WTC11 (cell line): ENCODE measurements around the gene ADM5. TPM values are rescaled to one million over a fixed set of nuclear protein-coding genes. Genes with fewer than 3 reads are reported as not detected.

Source experiments
- ATAC-seq: fragments of 200-7000 bp; cut with Tn5 transposase; 2 replicates; pipeline ENCODE4 v1.10.0; 2021; ENCODE audit warnings: mild to moderate bottlenecking, moderate library complexity
- CTCF ChIA-PET: fragments of 300-600 bp; sonication (Branson Sonifier 250); formaldehyde crosslinking; loops from one replicate; lab custom pipeline; 2021; ENCODE audit warnings: antibody characterized with exemption; lab: Charles Lee
- POLR2A ChIA-PET: fragments of 350-600 bp; sonication (Branson Sonifier 250); formaldehyde crosslinking; loops from one replicate; lab custom pipeline; 2021; ENCODE audit warnings: antibody characterized with exemption; lab: Charles Lee
- DNase-seq: peaks from one replicate; pipeline ENCODE4 v3.0.0; 2021; ENCODE audit warnings: low spot score
- H3K27ac Mint-ChIP-seq: 2 replicates; pipeline ENCODE4 v1.8.0; 2021; ENCODE audit warnings: mixed read lengths
- H3K27me3 Mint-ChIP-seq: 2 replicates; pipeline ENCODE4 v1.8.0; 2021; ENCODE audit warnings: low read depth, mild to moderate bottlenecking, moderate library complexity, mixed read lengths
- H3K36me3 Mint-ChIP-seq: 2 replicates; pipeline ENCODE4 v1.8.0; 2021; ENCODE audit warnings: mixed read lengths
- H3K4me1 Mint-ChIP-seq: 2 replicates; pipeline ENCODE4 v1.8.0; 2022; ENCODE audit warnings: mixed read lengths
- H3K4me3 Mint-ChIP-seq: 2 replicates; pipeline ENCODE4 v1.8.0; 2021; ENCODE audit warnings: mild to moderate bottlenecking, moderate library complexity, mixed read lengths
- H3K9me3 Mint-ChIP-seq: 2 replicates; pipeline ENCODE4 v1.8.0; 2021; ENCODE audit warnings: mixed read lengths
- CBFB ChIP-seq: sonication (generic); formaldehyde crosslinking; IDR thresholded peaks from 2 replicates; pipeline ENCODE4 v1.8.1; 2022; ENCODE audit warnings: mild to moderate bottlenecking, low read depth, missing genetic modification reagents
- HMGA2 ChIP-seq: fragments of 250-450 bp; sonication (Bioruptor Pico); IDR thresholded peaks from 2 replicates; pipeline ENCODE4 v1.4.0; 2021; ENCODE audit warnings: mild to moderate bottlenecking, moderate library complexity
- MXD4 ChIP-seq: fragments of 250-450 bp; sonication (Bioruptor Pico); IDR thresholded peaks from 2 replicates; pipeline ENCODE4 v1.8.0; 2021; ENCODE audit warnings: mild to moderate bottlenecking, moderate library complexity, borderline replicate concordance
- MYBL2 ChIP-seq: sonication (generic); formaldehyde crosslinking; IDR thresholded peaks from 2 replicates; pipeline ENCODE4 v1.8.1; 2023; ENCODE audit warnings: mild to moderate bottlenecking, moderate library complexity, missing genetic modification reagents
- NR3C1 ChIP-seq: sonication (generic); formaldehyde crosslinking; conservative IDR thresholded peaks from 2 replicates; pipeline ENCODE4 v1.8.1; 2023; ENCODE audit warnings: low read depth, mild to moderate bottlenecking, missing genetic modification reagents
- OVOL2 ChIP-seq: fragments of 250-450 bp; sonication (Bioruptor Pico); IDR thresholded peaks from 2 replicates; pipeline ENCODE4 v1.9.0; 2021; ENCODE audit warnings: mild to moderate bottlenecking, borderline replicate concordance
- SP1 ChIP-seq: sonication (generic); formaldehyde crosslinking; conservative IDR thresholded peaks from 2 replicates; pipeline ENCODE4 v1.8.1; 2022; ENCODE audit warnings: missing genetic modification reagents
- TP53 ChIP-seq: sonication (generic); formaldehyde crosslinking; IDR thresholded peaks from 2 replicates; pipeline ENCODE4 v1.8.1; 2023; ENCODE audit warnings: mild to moderate bottlenecking, missing genetic modification reagents
- ZNF219 ChIP-seq: sonication (generic); formaldehyde crosslinking; IDR thresholded peaks from 2 replicates; pipeline ENCODE4 v1.8.0; 2023; ENCODE audit warnings: missing genetic modification reagents, mild to moderate bottlenecking, borderline replicate concordance
- ZNF263 ChIP-seq: sonication (generic); formaldehyde crosslinking; IDR thresholded peaks from 2 replicates; pipeline ENCODE4 v1.8.1; 2022; ENCODE audit warnings: low read depth, mild to moderate bottlenecking, moderate library complexity, missing genetic modification reagents
- ZNF416 ChIP-seq: fragments of 250-450 bp; sonication (Bioruptor Pico); IDR thresholded peaks from 2 replicates; pipeline ENCODE4 v1.9.0; 2021; ENCODE audit warnings: mild to moderate bottlenecking, inconsistent platforms
- total RNA-seq: library from RNA; stranded (reverse); gene quantifications from 3 replicates; pipeline ENCODE4 v1.2.3, GENCODE V29; 2021
- TF ChIP-seq, protein P1 (sequence below): sonication (generic); formaldehyde crosslinking; IDR thresholded peaks from 2 replicates; pipeline ENCODE4 v1.8.1; 2022; ENCODE audit warnings: low read depth, mild to moderate bottlenecking, moderate library complexity, missing genetic modification reagents, borderline replicate concordance
- TF ChIP-seq, protein P2 (sequence below): sonication (generic); formaldehyde crosslinking; IDR thresholded peaks from 2 replicates; pipeline ENCODE4 v1.8.1; 2023; ENCODE audit warnings: mild to moderate bottlenecking, moderate library complexity, missing genetic modification reagents
- TF ChIP-seq, protein P3 (sequence below): sonication (generic); formaldehyde crosslinking; IDR thresholded peaks from 2 replicates; pipeline ENCODE4 v1.8.1; 2022; ENCODE audit warnings: mild to moderate bottlenecking, missing genetic modification reagents, moderate library complexity, borderline replicate concordance
- TF ChIP-seq, protein P4 (sequence below): sonication (generic); formaldehyde crosslinking; IDR thresholded peaks from 2 replicates; pipeline ENCODE4 v1.8.0; 2023; ENCODE audit warnings: missing genetic modification reagents, mild to moderate bottlenecking, borderline replicate concordance
- TF ChIP-seq, protein P5 (sequence below): sonication (generic); formaldehyde crosslinking; IDR thresholded peaks from 2 replicates; pipeline ENCODE4 v1.8.0; 2022; ENCODE audit warnings: mild to moderate bottlenecking, missing genetic modification reagents
- TF ChIP-seq, protein P6 (sequence below): fragments of 250-450 bp; sonication (Bioruptor Pico); IDR thresholded peaks from 2 replicates; pipeline ENCODE4 v1.8.0; 2021; ENCODE audit warnings: mild to moderate bottlenecking
- TF ChIP-seq, protein P7 (sequence below): sonication (generic); formaldehyde crosslinking; IDR thresholded peaks from 2 replicates; pipeline ENCODE4 v1.8.0; 2023; ENCODE audit warnings: missing genetic modification reagents
- TF ChIP-seq, protein P8 (sequence below): fragments of 200-600 bp; IDR thresholded peaks from 2 replicates; pipeline ENCODE4 v1.8.0; 2022; ENCODE audit warnings: antibody characterized with exemption

ADM5 gene
- total RNA-seq, 1 experiment from 2014 or later: 6.7 TPM

DNA sequence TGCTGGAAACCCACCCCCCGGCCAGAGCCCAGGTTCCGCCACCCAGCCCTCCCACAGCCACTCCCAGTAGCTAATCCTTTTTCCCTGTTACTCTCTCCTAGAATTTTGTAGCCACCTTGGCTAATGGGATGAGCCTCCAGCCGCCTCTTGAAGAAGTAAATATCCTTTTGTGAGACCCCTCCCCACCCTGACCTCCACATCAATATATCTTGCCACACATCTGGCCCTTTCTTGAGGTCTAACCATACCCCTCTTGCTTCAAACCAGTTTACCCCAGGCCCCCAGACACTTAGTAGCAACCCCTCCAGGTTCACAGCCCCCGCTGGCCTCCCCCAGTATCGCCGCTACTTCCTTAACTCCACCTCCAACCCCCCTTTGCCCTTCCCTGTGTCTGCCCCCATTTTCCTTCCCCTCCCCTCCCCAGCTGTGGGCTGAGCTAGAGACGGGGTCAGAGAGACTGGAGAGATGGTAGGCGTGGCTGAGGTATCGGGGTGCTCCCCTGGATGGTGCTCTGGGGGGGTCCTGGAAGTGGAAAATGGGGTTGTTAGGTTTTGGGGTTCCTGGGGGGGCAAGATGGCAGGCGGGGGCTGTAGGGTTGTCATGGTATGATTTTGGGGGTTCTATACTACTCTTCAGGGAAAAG is 9.5 kb upstream of the ADM5 start (continued):
- TF ChIP-seq, protein P1, sequence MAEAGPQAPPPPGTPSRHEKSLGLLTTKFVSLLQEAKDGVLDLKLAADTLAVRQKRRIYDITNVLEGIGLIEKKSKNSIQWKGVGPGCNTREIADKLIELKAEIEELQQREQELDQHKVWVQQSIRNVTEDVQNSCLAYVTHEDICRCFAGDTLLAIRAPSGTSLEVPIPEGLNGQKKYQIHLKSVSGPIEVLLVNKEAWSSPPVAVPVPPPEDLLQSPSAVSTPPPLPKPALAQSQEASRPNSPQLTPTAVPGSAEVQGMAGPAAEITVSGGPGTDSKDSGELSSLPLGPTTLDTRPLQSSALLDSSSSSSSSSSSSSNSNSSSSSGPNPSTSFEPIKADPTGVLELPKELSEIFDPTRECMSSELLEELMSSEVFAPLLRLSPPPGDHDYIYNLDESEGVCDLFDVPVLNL (CRISPR knock-in tag): no peak
- TF ChIP-seq MYBL2: no peak
- TF ChIP-seq, protein P2, sequence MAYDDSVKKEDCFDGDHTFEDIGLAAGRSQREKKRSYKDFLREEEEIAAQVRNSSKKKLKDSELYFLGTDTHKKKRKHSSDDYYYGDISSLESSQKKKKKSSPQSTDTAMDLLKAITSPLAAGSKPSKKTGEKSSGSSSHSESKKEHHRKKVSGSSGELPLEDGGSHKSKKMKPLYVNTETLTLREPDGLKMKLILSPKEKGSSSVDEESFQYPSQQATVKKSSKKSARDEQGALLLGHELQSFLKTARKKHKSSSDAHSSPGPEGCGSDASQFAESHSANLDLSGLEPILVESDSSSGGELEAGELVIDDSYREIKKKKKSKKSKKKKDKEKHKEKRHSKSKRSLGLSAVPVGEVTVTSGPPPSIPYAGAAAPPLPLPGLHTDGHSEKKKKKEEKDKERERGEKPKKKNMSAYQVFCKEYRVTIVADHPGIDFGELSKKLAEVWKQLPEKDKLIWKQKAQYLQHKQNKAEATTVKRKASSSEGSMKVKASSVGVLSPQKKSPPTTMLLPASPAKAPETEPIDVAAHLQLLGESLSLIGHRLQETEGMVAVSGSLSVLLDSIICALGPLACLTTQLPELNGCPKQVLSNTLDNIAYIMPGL (CRISPR knock-in tag): no peak
- TF ChIP-seq ZNF416: no peak
- TF ChIP-seq CBFB: no peak
- TF ChIP-seq, protein P3, sequence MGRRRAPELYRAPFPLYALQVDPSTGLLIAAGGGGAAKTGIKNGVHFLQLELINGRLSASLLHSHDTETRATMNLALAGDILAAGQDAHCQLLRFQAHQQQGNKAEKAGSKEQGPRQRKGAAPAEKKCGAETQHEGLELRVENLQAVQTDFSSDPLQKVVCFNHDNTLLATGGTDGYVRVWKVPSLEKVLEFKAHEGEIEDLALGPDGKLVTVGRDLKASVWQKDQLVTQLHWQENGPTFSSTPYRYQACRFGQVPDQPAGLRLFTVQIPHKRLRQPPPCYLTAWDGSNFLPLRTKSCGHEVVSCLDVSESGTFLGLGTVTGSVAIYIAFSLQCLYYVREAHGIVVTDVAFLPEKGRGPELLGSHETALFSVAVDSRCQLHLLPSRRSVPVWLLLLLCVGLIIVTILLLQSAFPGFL: no peak
- TF ChIP-seq ZNF219: no peak
- no peak for TF ChIP-seq NR3C1 (CRISPR knock-in tag)
- TF ChIP-seq, all 79 proteins: peak for 0

DNA sequence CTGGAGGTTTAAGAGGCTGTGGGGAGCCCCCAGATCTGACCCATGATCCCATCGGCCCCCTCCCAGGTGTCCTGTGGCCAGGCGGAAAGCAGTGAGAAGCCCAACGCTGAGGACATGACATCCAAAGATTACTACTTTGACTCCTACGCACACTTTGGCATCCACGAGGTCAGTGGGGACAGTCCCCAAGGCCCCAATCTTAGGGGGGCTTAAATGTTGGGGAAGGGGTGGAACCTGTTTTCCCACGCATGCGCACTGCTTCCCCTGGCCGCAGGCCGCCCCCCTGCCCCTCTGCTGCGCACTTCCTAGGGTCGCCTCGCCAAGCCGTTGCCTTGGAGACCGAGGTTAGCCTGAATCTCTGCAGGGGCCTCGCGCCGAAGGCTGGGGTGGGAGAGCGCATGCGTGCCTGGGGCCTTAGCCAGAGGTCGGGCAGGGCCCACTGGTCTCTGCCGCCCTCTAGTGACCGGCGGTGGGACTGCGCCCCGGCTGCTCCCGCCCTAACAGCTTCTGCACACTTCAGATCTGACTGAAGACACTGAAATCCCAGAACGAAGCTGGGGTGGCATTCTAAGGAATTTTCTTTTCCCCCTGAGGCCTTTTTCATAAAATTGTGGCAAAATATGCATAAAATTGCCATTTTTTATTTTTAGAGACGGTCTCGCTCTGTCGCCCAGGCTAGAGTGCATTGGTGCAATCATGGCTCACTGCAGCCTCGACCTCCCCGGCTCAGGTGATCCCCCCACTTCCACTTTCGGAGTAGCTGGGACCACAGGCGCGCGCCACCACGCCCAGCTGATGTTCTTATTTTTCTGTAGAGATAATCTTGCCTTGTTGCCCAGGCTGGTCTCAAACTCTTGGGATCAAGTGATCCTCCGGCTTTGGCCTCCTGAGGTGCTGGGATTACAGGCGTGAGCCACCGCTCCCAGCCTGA is 8.7 kb upstream of the ADM5 start:
- Mint-ChIP-seq H3K27ac (peak overlapping the region; percentile 92), H3K36me3 (peaks cover 41% of the 10 kb centered on the region), H3K9me3 (no peaks in the 10 kb centered on the region), H3K27me3 (no peaks in the 10 kb centered on the region), H3K4me3 (0 out of 2 replicates have a peak overlapping the region, but pooled peaks have one; percentile 46), H3K4me1 (peaks cover 37% of the 10 kb centered on the region)
- ATAC-seq (peak; percentile 13), DNase-seq (peak; percentile 99)
- POLR2A ChIA-PET: interaction anchor here (0.6 to 1.1 kb wide), 2 partner anchors 10 to 40 kb away, joined by 3 to 4 read pairs; no protein-coding TSS in a partner anchor
- CTCF ChIA-PET: interaction anchor here (0.6 to 1.4 kb wide), 28 partner anchors 8 to 202 kb away, joined by 3 to 16 read pairs (median 4); partner anchors contain the start of genes ADM5, AP2A1, BCL2L12 and CPT1C
- TF ChIP-seq, protein P4, sequence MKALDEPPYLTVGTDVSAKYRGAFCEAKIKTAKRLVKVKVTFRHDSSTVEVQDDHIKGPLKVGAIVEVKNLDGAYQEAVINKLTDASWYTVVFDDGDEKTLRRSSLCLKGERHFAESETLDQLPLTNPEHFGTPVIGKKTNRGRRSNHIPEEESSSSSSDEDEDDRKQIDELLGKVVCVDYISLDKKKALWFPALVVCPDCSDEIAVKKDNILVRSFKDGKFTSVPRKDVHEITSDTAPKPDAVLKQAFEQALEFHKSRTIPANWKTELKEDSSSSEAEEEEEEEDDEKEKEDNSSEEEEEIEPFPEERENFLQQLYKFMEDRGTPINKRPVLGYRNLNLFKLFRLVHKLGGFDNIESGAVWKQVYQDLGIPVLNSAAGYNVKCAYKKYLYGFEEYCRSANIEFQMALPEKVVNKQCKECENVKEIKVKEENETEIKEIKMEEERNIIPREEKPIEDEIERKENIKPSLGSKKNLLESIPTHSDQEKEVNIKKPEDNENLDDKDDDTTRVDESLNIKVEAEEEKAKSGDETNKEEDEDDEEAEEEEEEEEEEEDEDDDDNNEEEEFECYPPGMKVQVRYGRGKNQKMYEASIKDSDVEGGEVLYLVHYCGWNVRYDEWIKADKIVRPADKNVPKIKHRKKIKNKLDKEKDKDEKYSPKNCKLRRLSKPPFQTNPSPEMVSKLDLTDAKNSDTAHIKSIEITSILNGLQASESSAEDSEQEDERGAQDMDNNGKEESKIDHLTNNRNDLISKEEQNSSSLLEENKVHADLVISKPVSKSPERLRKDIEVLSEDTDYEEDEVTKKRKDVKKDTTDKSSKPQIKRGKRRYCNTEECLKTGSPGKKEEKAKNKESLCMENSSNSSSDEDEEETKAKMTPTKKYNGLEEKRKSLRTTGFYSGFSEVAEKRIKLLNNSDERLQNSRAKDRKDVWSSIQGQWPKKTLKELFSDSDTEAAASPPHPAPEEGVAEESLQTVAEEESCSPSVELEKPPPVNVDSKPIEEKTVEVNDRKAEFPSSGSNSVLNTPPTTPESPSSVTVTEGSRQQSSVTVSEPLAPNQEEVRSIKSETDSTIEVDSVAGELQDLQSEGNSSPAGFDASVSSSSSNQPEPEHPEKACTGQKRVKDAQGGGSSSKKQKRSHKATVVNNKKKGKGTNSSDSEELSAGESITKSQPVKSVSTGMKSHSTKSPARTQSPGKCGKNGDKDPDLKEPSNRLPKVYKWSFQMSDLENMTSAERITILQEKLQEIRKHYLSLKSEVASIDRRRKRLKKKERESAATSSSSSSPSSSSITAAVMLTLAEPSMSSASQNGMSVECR (CRISPR knock-in tag): no peak
- 0 out of 2 replicates have a peak, but pooled peaks have one; percentile 5 for TF ChIP-seq HMGA2 (CRISPR knock-in tag)
- TF ChIP-seq MXD4 (CRISPR knock-in tag): no peak
- TF ChIP-seq ZNF263 (CRISPR knock-in tag): no peak
- TF ChIP-seq, protein P5, sequence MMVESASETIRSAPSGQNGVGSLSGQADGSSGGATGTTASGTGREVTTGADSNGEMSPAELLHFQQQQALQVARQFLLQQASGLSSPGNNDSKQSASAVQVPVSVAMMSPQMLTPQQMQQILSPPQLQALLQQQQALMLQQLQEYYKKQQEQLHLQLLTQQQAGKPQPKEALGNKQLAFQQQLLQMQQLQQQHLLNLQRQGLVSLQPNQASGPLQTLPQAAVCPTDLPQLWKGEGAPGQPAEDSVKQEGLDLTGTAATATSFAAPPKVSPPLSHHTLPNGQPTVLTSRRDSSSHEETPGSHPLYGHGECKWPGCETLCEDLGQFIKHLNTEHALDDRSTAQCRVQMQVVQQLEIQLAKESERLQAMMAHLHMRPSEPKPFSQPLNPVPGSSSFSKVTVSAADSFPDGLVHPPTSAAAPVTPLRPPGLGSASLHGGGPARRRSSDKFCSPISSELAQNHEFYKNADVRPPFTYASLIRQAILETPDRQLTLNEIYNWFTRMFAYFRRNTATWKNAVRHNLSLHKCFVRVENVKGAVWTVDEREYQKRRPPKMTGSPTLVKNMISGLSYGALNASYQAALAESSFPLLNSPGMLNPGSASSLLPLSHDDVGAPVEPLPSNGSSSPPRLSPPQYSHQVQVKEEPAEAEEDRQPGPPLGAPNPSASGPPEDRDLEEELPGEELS (CRISPR knock-in tag): peak; percentile 60; the same call in 1 of the 2 replicates
- TF ChIP-seq, protein P6, sequence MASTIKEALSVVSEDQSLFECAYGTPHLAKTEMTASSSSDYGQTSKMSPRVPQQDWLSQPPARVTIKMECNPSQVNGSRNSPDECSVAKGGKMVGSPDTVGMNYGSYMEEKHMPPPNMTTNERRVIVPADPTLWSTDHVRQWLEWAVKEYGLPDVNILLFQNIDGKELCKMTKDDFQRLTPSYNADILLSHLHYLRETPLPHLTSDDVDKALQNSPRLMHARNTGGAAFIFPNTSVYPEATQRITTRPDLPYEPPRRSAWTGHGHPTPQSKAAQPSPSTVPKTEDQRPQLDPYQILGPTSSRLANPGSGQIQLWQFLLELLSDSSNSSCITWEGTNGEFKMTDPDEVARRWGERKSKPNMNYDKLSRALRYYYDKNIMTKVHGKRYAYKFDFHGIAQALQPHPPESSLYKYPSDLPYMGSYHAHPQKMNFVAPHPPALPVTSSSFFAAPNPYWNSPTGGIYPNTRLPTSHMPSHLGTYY: no peak
- TF ChIP-seq OVOL2 (CRISPR knock-in tag): no peak
- TF ChIP-seq TP53: no peak
- TF ChIP-seq SP1: peak; percentile 34; the same call in 1 of the 2 replicates
- TF ChIP-seq, protein P7, sequence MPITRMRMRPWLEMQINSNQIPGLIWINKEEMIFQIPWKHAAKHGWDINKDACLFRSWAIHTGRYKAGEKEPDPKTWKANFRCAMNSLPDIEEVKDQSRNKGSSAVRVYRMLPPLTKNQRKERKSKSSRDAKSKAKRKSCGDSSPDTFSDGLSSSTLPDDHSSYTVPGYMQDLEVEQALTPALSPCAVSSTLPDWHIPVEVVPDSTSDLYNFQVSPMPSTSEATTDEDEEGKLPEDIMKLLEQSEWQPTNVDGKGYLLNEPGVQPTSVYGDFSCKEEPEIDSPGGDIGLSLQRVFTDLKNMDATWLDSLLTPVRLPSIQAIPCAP (CRISPR knock-in tag): no peak
- TF ChIP-seq, protein P8, sequence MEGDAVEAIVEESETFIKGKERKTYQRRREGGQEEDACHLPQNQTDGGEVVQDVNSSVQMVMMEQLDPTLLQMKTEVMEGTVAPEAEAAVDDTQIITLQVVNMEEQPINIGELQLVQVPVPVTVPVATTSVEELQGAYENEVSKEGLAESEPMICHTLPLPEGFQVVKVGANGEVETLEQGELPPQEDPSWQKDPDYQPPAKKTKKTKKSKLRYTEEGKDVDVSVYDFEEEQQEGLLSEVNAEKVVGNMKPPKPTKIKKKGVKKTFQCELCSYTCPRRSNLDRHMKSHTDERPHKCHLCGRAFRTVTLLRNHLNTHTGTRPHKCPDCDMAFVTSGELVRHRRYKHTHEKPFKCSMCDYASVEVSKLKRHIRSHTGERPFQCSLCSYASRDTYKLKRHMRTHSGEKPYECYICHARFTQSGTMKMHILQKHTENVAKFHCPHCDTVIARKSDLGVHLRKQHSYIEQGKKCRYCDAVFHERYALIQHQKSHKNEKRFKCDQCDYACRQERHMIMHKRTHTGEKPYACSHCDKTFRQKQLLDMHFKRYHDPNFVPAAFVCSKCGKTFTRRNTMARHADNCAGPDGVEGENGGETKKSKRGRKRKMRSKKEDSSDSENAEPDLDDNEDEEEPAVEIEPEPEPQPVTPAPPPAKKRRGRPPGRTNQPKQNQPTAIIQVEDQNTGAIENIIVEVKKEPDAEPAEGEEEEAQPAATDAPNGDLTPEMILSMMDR: peak; percentile 99
